K562 (cell line): ENCODE measurements around the gene PLPPR2. TPM values are rescaled to one million over a fixed set of nuclear protein-coding genes. Genes with fewer than 3 reads are reported as not detected.

Source experiments
- ARID2 ChIP-seq: fragments of 450-650 bp; IDR thresholded peaks from 2 replicates; pipeline ENCODE4 v1.6.1; 2017; ENCODE audit warnings: antibody characterized with exemption, mild to moderate bottlenecking
- BRCA1 ChIP-seq, 2 experiments: fragments of 450-650 bp in 1 of 2; sonication (generic) in 1 of 2; formaldehyde crosslinking in 1 of 2; IDR thresholded peaks; 2 replicates each; pipeline versions ENCODE4 v1.5.0 to v1.6.1; 2017 to 2020; ENCODE audit warnings: mild to moderate bottlenecking in 1 of 2, missing genetic modification reagents in 1 of 2
- CAMTA2 ChIP-seq: fragments of 250-450 bp; sonication (Bioruptor Pico); conservative IDR thresholded peaks from 2 replicates; pipeline ENCODE4 v1.5.1; 2022
- CBX5 ChIP-seq: IDR thresholded peaks from 2 replicates; pipeline ENCODE4 v1.6.1; 2014; ENCODE audit warnings: low read depth, borderline replicate concordance
- FOXJ3 ChIP-seq: sonication (generic); formaldehyde crosslinking; IDR thresholded peaks from 2 replicates; pipeline ENCODE4 v1.4.0; 2020; ENCODE audit warnings: mild to moderate bottlenecking, missing genetic modification reagents
- HDAC1 ChIP-seq, 2 experiments: fragments of 450-650 bp; IDR thresholded peaks; 2 replicates each; pipeline ENCODE4 v1.6.1; 2016 to 2017; ENCODE audit warnings: inconsistent platforms in 1 of 2, mild to moderate bottlenecking in 1 of 2, moderate library complexity in 1 of 2
- IRF9 ChIP-seq: fragments of 450-650 bp; IDR thresholded peaks from 2 replicates; pipeline ENCODE4 v1.6.1; 2016; ENCODE audit warnings: missing biosample characterization, missing genetic modification characterization
- MAFK ChIP-seq: IDR thresholded peaks from 2 replicates; pipeline ENCODE4 v1.6.1; 2011; ENCODE audit warnings: low read length, improper control_type of control experiment
- MEIS2 ChIP-seq: fragments of 450-650 bp; IDR thresholded peaks from 2 replicates; pipeline ENCODE4 v1.6.1; 2014; ENCODE audit warnings: mild to moderate bottlenecking; ENCODE audit not compliant: partially characterized antibody
- MXI1 ChIP-seq: IDR thresholded peaks from 2 replicates; pipeline ENCODE4 v1.6.1; 2011; ENCODE audit warnings: low read depth, mild to moderate bottlenecking, improper control_type of control experiment, low read length
- NONO ChIP-seq, 2 experiments: fragments of 200-400 bp in 1 of 2; fragments of 450-650 bp in 1 of 2; formaldehyde crosslinking in 1 of 2; IDR thresholded peaks; 2 replicates each; pipeline ENCODE4 v1.6.1; 2017; ENCODE audit warnings: low read depth in 2 of 2, mild to moderate bottlenecking in 2 of 2, moderate library complexity in 2 of 2, low read length in 1 of 2
- NR2C1 ChIP-seq, 2 experiments: fragments of 450-650 bp; IDR thresholded peaks; 2 replicates each; pipeline ENCODE4 v1.6.1; 2017; ENCODE audit warnings: mild to moderate bottlenecking in 2 of 2, antibody characterized with exemption in 1 of 2, inconsistent platforms in 1 of 2, missing compliant biosample characterization in 1 of 2, missing genetic modification characterization in 1 of 2
- POLR3A ChIP-seq: IDR thresholded peaks from 2 replicates; pipeline ENCODE4 v1.6.1; 2011; ENCODE audit warnings: borderline replicate concordance, mild to moderate bottlenecking, moderate library complexity; ENCODE audit not compliant: insufficient read length, insufficient read depth; ENCODE audit errors: extremely low read depth
- PURB ChIP-seq: sonication (generic); formaldehyde crosslinking; IDR thresholded peaks from 2 replicates; pipeline ENCODE4 v1.9.0; 2021; ENCODE audit warnings: low read depth, mild to moderate bottlenecking, missing genetic modification reagents
- RBBP5 ChIP-seq: fragments of 200-600 bp; sonication (generic); IDR thresholded peaks from 2 replicates; pipeline ENCODE4 v1.6.1; 2012; ENCODE audit warnings: borderline replicate concordance, mild to moderate bottlenecking, low read length, control low read depth, inconsistent platforms; ENCODE audit not compliant: insufficient read depth, poor library complexity, severe bottlenecking
- SAFB ChIP-seq: fragments of 200-400 bp; formaldehyde crosslinking; IDR thresholded peaks from 2 replicates; pipeline ENCODE4 v1.6.1; 2017; ENCODE audit warnings: low read depth, low read length, borderline replicate concordance
- TBP ChIP-seq: optimal IDR thresholded peaks from 2 replicates; pipeline ENCODE3; 2011; ENCODE audit warnings: low read depth, low read length, improper control_type of control experiment
- THRA ChIP-seq: fragments of 450-650 bp; IDR thresholded peaks from 2 replicates; pipeline ENCODE4 v1.6.1; 2017; ENCODE audit warnings: mild to moderate bottlenecking, moderate library complexity
- TOE1 ChIP-seq, 2 experiments: fragments of 450-650 bp in 1 of 2; sonication (generic) in 1 of 2; formaldehyde crosslinking in 1 of 2; IDR thresholded peaks; 2 replicates each; pipeline versions ENCODE4 v1.7.1 to v1.8.0; 2016 to 2022; ENCODE audit warnings: borderline replicate concordance in 2 of 2, mild to moderate bottlenecking in 2 of 2, antibody characterized with exemption in 1 of 2, inconsistent platforms in 1 of 2, low read depth in 1 of 2, missing genetic modification reagents in 1 of 2, moderate library complexity in 1 of 2
- TSC22D4 ChIP-seq: fragments of 450-650 bp; IDR thresholded peaks from 2 replicates; pipeline ENCODE4 v1.6.1; 2016; ENCODE audit warnings: missing genetic modification characterization, missing biosample characterization, control low read depth
- ZBTB7A ChIP-seq: IDR thresholded peaks from 2 replicates; pipeline ENCODE4 v1.6.1; 2011; ENCODE audit warnings: low read depth, mild to moderate bottlenecking, low read length, moderate library complexity, borderline replicate concordance; ENCODE audit not compliant: control insufficient read depth
- ZFPM2 ChIP-seq: fragments of 250-450 bp; sonication (Bioruptor Pico); IDR thresholded peaks from 2 replicates; pipeline ENCODE4 v1.5.1; 2022; ENCODE audit warnings: mild to moderate bottlenecking
- ZNF134 ChIP-seq: fragments of 250-450 bp; sonication (Bioruptor Pico); conservative IDR thresholded peaks from 2 replicates; pipeline ENCODE4 v1.4.0; 2020
- ZNF239 ChIP-seq: fragments of 250-450 bp; sonication (Bioruptor Pico); IDR thresholded peaks from 2 replicates; pipeline ENCODE4 v1.4.0; 2020; ENCODE audit warnings: mild to moderate bottlenecking
- ZNF347 ChIP-seq: fragments of 450-650 bp; formaldehyde crosslinking; IDR thresholded peaks from 2 replicates; pipeline ENCODE4 v1.4.0; 2020; ENCODE audit warnings: low read depth, mild to moderate bottlenecking, moderate library complexity
- ZNF354B ChIP-seq: fragments of 250-450 bp; sonication (Bioruptor Pico); IDR thresholded peaks from 2 replicates; pipeline ENCODE4 v1.4.0; 2020
- ZNF778 ChIP-seq: fragments of 450-650 bp; formaldehyde crosslinking; IDR thresholded peaks from 2 replicates; pipeline ENCODE4 v1.4.0; 2020; ENCODE audit warnings: mild to moderate bottlenecking, moderate library complexity
- polyA plus RNA-seq, 8 experiments: library from polyadenylated mRNA; depleted of rRNA in 4 of 8; stranded (reverse) in 5 of 8; unstranded in 3 of 8; fragments of >200 nt; fragmentation: Nextera tagmentation in 2 of 8; fragmentation: Illumina TruSeq in 1 of 8; extraction: Ambion mirVana in 2 of 8; extraction: Trizol in 1 of 8; gene quantifications; 2 replicates each; pipeline versions ENCODE4 v1.2.1 to v1.2.3, GENCODE V29; 2011 to 2014; ENCODE audit warnings: inconsistent platforms in 1 of 8, missing spikeins in 1 of 8
- total RNA-seq, 7 experiments: library from RNA; depleted of rRNA in 6 of 7; stranded (reverse); fragments of >200 nt in 6 of 7; fragmentation: Illumina TruSeq in 2 of 7; extraction: Trizol in 2 of 7; gene quantifications; 2 replicates each; pipeline versions ENCODE4 v1.2.1 to v1.2.3, GENCODE V29; 2011 to 2021; ENCODE audit warnings: low replicate concordance in 1 of 7

PLPPR2 gene
- total and polyA plus RNA-seq, 9 of the 15 experiments (the other 6 are each of a cell fraction or from before 2014, with no cell fraction given): 0.49 to 15.9 (median 3.4) TPM

- no peak; the same call in 1 of the 2 replicates for TF ChIP-seq TOE1 (IDR thresholded peaks at IDR 0.05; ENCODE audit: borderline replicate concordance)
- TF ChIP-seq TOE1 (CRISPR knock-in tag; IDR thresholded peaks at IDR 0.05; ENCODE audit: borderline replicate concordance, low read depth): no peak
- TF ChIP-seq HDAC1 (IDR thresholded peaks at IDR 0.05): peak in 1 of 2 experiments; percentile 22; a peak in 2 of 4 replicates
- TF ChIP-seq ZFPM2 (CRISPR knock-in tag): no peak
- peak; percentile 50 for TF ChIP-seq MEIS2
- TF ChIP-seq ZNF347: no peak
- peak; percentile 15; the same call in 1 of the 2 replicates for TF ChIP-seq ZNF239
- TF ChIP-seq ZBTB7A: 0 out of 2 replicates have a peak, but pooled peaks have one; percentile 11
- TF ChIP-seq NR2C1 (IDR thresholded peaks at IDR 0.05): no peak
- peak; percentile 74 for TF ChIP-seq NR2C1 (tag; IDR thresholded peaks at IDR 0.05)
- no peak for TF ChIP-seq ZNF778
- TF ChIP-seq NONO (IDR thresholded peaks at IDR 0.05; ENCODE audit: low read depth in 2 of 2, low read length in 1 of 2): no peak
- TF ChIP-seq FOXJ3 (CRISPR knock-in tag): no peak
- no peak; the same call in 1 of the 2 replicates for TF ChIP-seq MXI1
- TF ChIP-seq ZNF354B: no peak
- no peak for TF ChIP-seq TSC22D4
- TF ChIP-seq ZNF134 (CRISPR knock-in tag): no peak; the same call in 1 of the 2 replicates
- no peak for TF ChIP-seq IRF9 (tag)
- TF ChIP-seq THRA: no peak
- no peak for TF ChIP-seq ARID2
- TF ChIP-seq MAFK: no peak
- no peak for TF ChIP-seq BRCA1 (IDR thresholded peaks at IDR 0.05)
- no peak for TF ChIP-seq BRCA1 (CRISPR knock-in tag; IDR thresholded peaks at IDR 0.05)
- TF ChIP-seq SAFB: no peak
- TF ChIP-seq CBX5: no peak
- peak; percentile 79 for TF ChIP-seq TBP
- TF ChIP-seq PURB (CRISPR knock-in tag): no peak
- TF ChIP-seq CAMTA2: no peak
- TF ChIP-seq RBBP5: peak; percentile 81
- TF ChIP-seq POLR3A: no peak
Observed at GRCh38 chr19:11374433-11375142, 19.4 kb downstream of the PLPPR2 start, which contains the start of gene SWSAP1 (continued).
